PFSK-1 (cell line): ENCODE results near the gene PITPNM3.

Experiments used
- FOXP2 ChIP-seq: optimal IDR thresholded peaks from 2 replicates; pipeline ENCODE3; 2011; ENCODE audit warnings: borderline replicate concordance, control low read depth, inconsistent platforms; ENCODE audit not compliant: insufficient read depth; ENCODE audit errors: extremely low read length, extremely low read depth
- POLR2AphosphoS5 ChIP-seq: IDR thresholded peaks from 2 replicates; pipeline ENCODE4 v1.6.1; 2012; ENCODE audit warnings: low read depth, mild to moderate bottlenecking, control low read depth, low read length, moderate library complexity
- REST ChIP-seq, 2 experiments: IDR thresholded peaks; 2 replicates each; pipeline versions ENCODE4 v1.6.1 to v1.8.0; 2011 to 2012; ENCODE audit warnings: low read depth in 2 of 2, low read length in 2 of 2, control low read depth in 1 of 2, inconsistent platforms in 1 of 2, mild to moderate bottlenecking in 1 of 2, moderate library complexity in 1 of 2; ENCODE audit not compliant: insufficient read depth in 1 of 2
- SIN3A ChIP-seq: IDR thresholded peaks from 2 replicates; pipeline ENCODE4 v1.6.1; 2012; ENCODE audit warnings: mild to moderate bottlenecking, low read length, moderate library complexity, borderline replicate concordance; ENCODE audit not compliant: insufficient read depth
- TAF1 ChIP-seq: IDR thresholded peaks from 2 replicates; pipeline ENCODE4 v1.6.1; 2012; ENCODE audit warnings: low read length, control low read depth, borderline replicate concordance; ENCODE audit not compliant: insufficient read depth

Gene PITPNM3

GRCh38 chr17:6508016-6508415, 48.3 kb downstream of the PITPNM3 start:
- no peak for TF ChIP-seq TAF1
- no peak for TF ChIP-seq SIN3A
- TF ChIP-seq POLR2AphosphoS5 = no peak
- TF ChIP-seq REST (IDR thresholded peaks at IDR 0.05; ENCODE audit: insufficient read depth in 1 of 2, low read depth in 2 of 2, low read length in 2 of 2) = no peak
- TF ChIP-seq FOXP2 = no peak

- TF ChIP-seq POLR2AphosphoS5 (no peak), REST (IDR thresholded peaks at IDR 0.05; ENCODE audit: insufficient read depth in 1 of 2, low read depth in 2 of 2, low read length in 2 of 2) (no peak), SIN3A (no peak), FOXP2 (no peak), TAF1 (no peak)
These were observed 48.8 kb downstream of the PITPNM3 start for GRCh38 chr17:6507535-6507934.

- TF ChIP-seq POLR2AphosphoS5 (no peak), FOXP2 (no peak), REST (IDR thresholded peaks at IDR 0.05; ENCODE audit: insufficient read depth in 1 of 2, low read depth in 2 of 2, low read length in 2 of 2) (no peak), TAF1 (no peak), SIN3A (no peak)
These were observed 49.6 kb downstream of the PITPNM3 start for GRCh38 chr17:6506679-6507231.

- TF ChIP-seq TAF1 (no peak), FOXP2 (no peak), POLR2AphosphoS5 (no peak), SIN3A (no peak), REST (IDR thresholded peaks at IDR 0.05; ENCODE audit: insufficient read depth in 1 of 2, low read depth in 2 of 2, low read length in 2 of 2) (no peak)
These were observed 50.8 kb downstream of the PITPNM3 start for GRCh38 chr17:6505425-6506142.
